ENCODE results near the gene PCDHA12. TPM values are rescaled to one million over a fixed set of nuclear protein-coding genes. Genes with fewer than 3 reads are reported as not detected.
A peak's percentile ranks its signal among the peaks of the same experiment; 100 is the strongest.

Gene PCDHA12
- total and polyA plus RNA-seq, 9 of the 15 experiments (the other 6 are each of a cell fraction or from before 2014, with no cell fraction given), result not detected

- Histone ChIP-seq H3K36me3 (ENCODE audit: control insufficient read depth, insufficient read depth, low read length) (no peaks in the 10 kb centered on the region), H3K4me3 (no peak overlapping the region), H2AFZ (ENCODE audit: low read depth, low read length) (no peak overlapping the region), H3K9ac (ENCODE audit: insufficient read depth in 1 of 2, low read depth in 2 of 2, low read length in 2 of 2) (no peak overlapping the region), H3K79me2 (ENCODE audit: control insufficient read depth, insufficient read depth, low read length) (no peaks in the 10 kb centered on the region), H3K9me1 (ENCODE audit: control insufficient read depth, insufficient read depth, low read length) (no peaks in the 10 kb centered on the region), H4K20me1 (replicated peaks; ENCODE audit: control insufficient read depth, insufficient read depth, low read length) (no peaks in the 10 kb centered on the region), H3K27ac (ENCODE audit: extremely low read depth, low read depth, low read length) (no peak overlapping the region), H3K4me2 (ENCODE audit: insufficient read depth, low read length) (no peak overlapping the region), H3K4me1 (replicated peaks in 1 of 2; ENCODE audit: control insufficient read depth in 2 of 2, insufficient read depth in 2 of 2, low read length in 2 of 2) (peaks cover 0 to 12% of the 10 kb centered on the region in 2 experiments; a peak in 1 of 5 replicates), H3K27me3 (ENCODE audit: control insufficient read depth in 2 of 2, insufficient read depth in 2 of 2, low read length in 2 of 2) (peaks cover 0 to 12% of the 10 kb centered on the region in 2 experiments; a peak in 1 of 5 replicates), H3K9me3 (replicated peaks; ENCODE audit: control insufficient read depth, insufficient read depth, low read depth, low read length) (no peaks in the 10 kb centered on the region)
- intact Hi-C loops (cut with micrococcal nuclease) (no loop called here), in situ Hi-C loops (cut with MboI) (no loop called here)
- ChIA-PET CTCF (ENCODE audit: low intra/inter-chr PET ratio) (no interaction called here), POLR2A (no interaction called here)
- peak in 3 of 4 experiments; percentile 11 to 18 (median 13) for DNase-seq (ENCODE audit: extremely low read depth in 1 of 4, low spot score in 3 of 4)
- FAIRE-seq, result no peak
- peak; percentile 91 for ATAC-seq
- no TSS peak for BruUV-seq (replicated peaks)
- WGBS (ENCODE audit: insufficient coverage, low coverage, missing lambda C conversion rate), result 22% methylated on average over 43 of the region's 74 CpGs
- TF ChIP-seq RHOXF2B (CRISPR knock-in tag; conservative IDR thresholded peaks at IDR 0.05) (no peak), TBL1XR1 (IDR thresholded peaks at IDR 0.05; ENCODE audit: low read length in 2 of 2) (no peak), CTCFL (IDR thresholded peaks at IDR 0.05; ENCODE audit: borderline replicate concordance, insufficient read depth, low read depth, low read length, poor library complexity, severe bottlenecking) (peak; percentile 48), NFIC (IDR thresholded peaks at IDR 0.05) (no peak), AFF4 (CRISPR knock-in tag; IDR thresholded peaks at IDR 0.05) (no peak), HOMEZ (CRISPR knock-in tag; IDR thresholded peaks at IDR 0.05) (no peak), RNF2 (IDR thresholded peaks at IDR 0.05) (no peak), NR3C1 (CRISPR knock-in tag; IDR thresholded peaks at IDR 0.05) (no peak), E2F6 (IDR thresholded peaks at IDR 0.05; ENCODE audit: borderline replicate concordance in 1 of 2, extremely low read depth in 1 of 2, insufficient read depth in 1 of 2, insufficient read length in 1 of 2, low read depth in 1 of 2, low read length in 1 of 2, poor library complexity in 1 of 2, severe bottlenecking in 1 of 2) (peak in 1 of 2 experiments; percentile 31), FOSL1 (tag; conservative IDR thresholded peaks at IDR 0.05) (no peak)
Measured at GRCh38 chr5:140926443-140927227, 51.5 kb downstream of the PCDHA12 start.
